Measurements from ENCODE around the gene ASB13.

The ASB13 gene

GRCh38 chr10:5589661-5590511 lies 76.5 kb downstream of the ASB13 start:
- DNase-seq (ENCODE audit: low read depth in 2 of 2) = no peak

GRCh38 chr10:5589011-5589660 lies 77.3 kb downstream of the ASB13 start:
- no peak for DNase-seq (ENCODE audit: low read depth in 2 of 2)
